ENCODE measurements around the gene UBE2Z. TPM values are rescaled to one million over a fixed set of nuclear protein-coding genes. Genes with fewer than 3 reads are reported as not detected.

UBE2Z gene
- total RNA-seq, 1 experiment from 2014 or later: 223 TPM

- CTCF ChIA-PET: interaction anchor here (0.7 to 1.1 kb wide), 3 partner anchors 9 to 215 kb away, joined by 3 to 10 read pairs (median 3); no protein-coding TSS in a partner anchor
- in situ Hi-C loops (cut with HindIII; ENCODE audit: low pct_unique_long_range_greater_than_20kb, low sequenced_read_pairs): no loop called here
- peaks cover 18% of the 10 kb centered on the region for H3K4me1 ChIP-seq (ENCODE audit: control insufficient read depth, insufficient read depth, low read length)
- H3K9me3 ChIP-seq (ENCODE audit: control insufficient read depth, insufficient read depth, low read depth, low read length): no peaks in the 10 kb centered on the region
- peak overlapping the region; percentile 97 for H3K27ac ChIP-seq (ENCODE audit: low read length)
- peaks cover 22% of the 10 kb centered on the region for H3K36me3 ChIP-seq (ENCODE audit: control insufficient read depth, insufficient read depth, low read length)
- ATAC-seq: no peak
- intact Hi-C loops (cut with micrococcal nuclease; ENCODE audit: unreplicated experiment): no loop called here
- no TSS peak for BruUV-seq (replicated peaks)
- POLR2A ChIA-PET: interaction anchor here (2.2 kb wide), 1 partner anchor 13 kb away, joined by 12 read pairs; no protein-coding TSS in a partner anchor
- TF ChIP-seq POLR2AphosphoS5 (IDR thresholded peaks at IDR 0.05; ENCODE audit: low read depth, low read length): no peak
- TF ChIP-seq SIN3A (IDR thresholded peaks at IDR 0.05; ENCODE audit: borderline replicate concordance, insufficient read depth, low read depth, low read length): no peak
- TF ChIP-seq REST (IDR thresholded peaks at IDR 0.05; ENCODE audit: insufficient read depth in 1 of 2, low read depth in 2 of 2, low read length in 1 of 2): no peak
- TF ChIP-seq TCF7L2 (IDR thresholded peaks at IDR 0.05; ENCODE audit: low read depth, low read length): no peak
- no peak for TF ChIP-seq CTCF (IDR thresholded peaks at IDR 0.05)
- peak overlapping the region; percentile 80 to 95 for H3K4me3 ChIP-seq (ENCODE audit: low read depth in 2 of 2, low read length in 2 of 2)
- H3K27me3 ChIP-seq (ENCODE audit: control insufficient read depth, insufficient read depth, low read length): no peaks in the 10 kb centered on the region
- DNase-seq (ENCODE audit: low read depth, low spot score): no peak
These were observed 14.3 kb upstream of the UBE2Z start for GRCh38 chr17:48893646-48894508.

GRCh38 chr17:48894886-48895285 is 13.3 kb upstream of the UBE2Z start:
- peaks cover 18% of the 10 kb centered on the region for H3K4me1 ChIP-seq (ENCODE audit: control insufficient read depth, insufficient read depth, low read length)
- H3K4me3 ChIP-seq (ENCODE audit: low read depth in 2 of 2, low read length in 2 of 2): no peak overlapping the region
- ATAC-seq (no peak), DNase-seq (ENCODE audit: low read depth, low spot score) (no peak)
- H3K36me3 ChIP-seq (ENCODE audit: control insufficient read depth, insufficient read depth, low read length): peaks cover 22% of the 10 kb centered on the region
- CTCF ChIA-PET: interaction anchor here (0.6 kb wide), 1 partner anchor 1231 kb away, joined by 3 read pairs; no protein-coding TSS in a partner anchor
- in situ Hi-C loops (cut with HindIII; ENCODE audit: low pct_unique_long_range_greater_than_20kb, low sequenced_read_pairs): no loop called here
- no peaks in the 10 kb centered on the region for H3K27me3 ChIP-seq (ENCODE audit: control insufficient read depth, insufficient read depth, low read length)
- POLR2A ChIA-PET: no interaction called here
- TF ChIP-seq TCF7L2 (IDR thresholded peaks at IDR 0.05; ENCODE audit: low read depth, low read length) (no peak), POLR2AphosphoS5 (IDR thresholded peaks at IDR 0.05; ENCODE audit: low read depth, low read length) (peak; percentile 26; the same call in 1 of the 2 replicates)
- BruUV-seq (replicated peaks): no TSS peak
- no peak overlapping the region for H3K27ac ChIP-seq (ENCODE audit: low read length)
- intact Hi-C loops (cut with micrococcal nuclease; ENCODE audit: unreplicated experiment): no loop called here
- no peaks in the 10 kb centered on the region for H3K9me3 ChIP-seq (ENCODE audit: control insufficient read depth, insufficient read depth, low read depth, low read length)
